Gastroesophageal sphincter (tissue), 3 donors: Measurements from ENCODE around the gene BAHCC1.

Source experiments
- POLR2AphosphoS5 ChIP-seq: sonication (generic); formaldehyde crosslinking; IDR thresholded peaks from one replicate; pipeline ENCODE4 v1.6.1; 2017; ENCODE audit warnings: antibody characterized with exemption
- TF ChIP-seq, protein P1 (sequence below), 4 experiments: fragments of 200-600 bp in 2 of 4; fragments of 450-650 bp in 2 of 4; sonication (generic) in 1 of 4; IDR thresholded peaks; one replicate each; pipeline ENCODE4 v1.5.1; 2017 to 2019; ENCODE audit warnings: antibody characterized with exemption in 4 of 4, mild to moderate bottlenecking in 2 of 4, moderate library complexity in 2 of 4

DNA sequence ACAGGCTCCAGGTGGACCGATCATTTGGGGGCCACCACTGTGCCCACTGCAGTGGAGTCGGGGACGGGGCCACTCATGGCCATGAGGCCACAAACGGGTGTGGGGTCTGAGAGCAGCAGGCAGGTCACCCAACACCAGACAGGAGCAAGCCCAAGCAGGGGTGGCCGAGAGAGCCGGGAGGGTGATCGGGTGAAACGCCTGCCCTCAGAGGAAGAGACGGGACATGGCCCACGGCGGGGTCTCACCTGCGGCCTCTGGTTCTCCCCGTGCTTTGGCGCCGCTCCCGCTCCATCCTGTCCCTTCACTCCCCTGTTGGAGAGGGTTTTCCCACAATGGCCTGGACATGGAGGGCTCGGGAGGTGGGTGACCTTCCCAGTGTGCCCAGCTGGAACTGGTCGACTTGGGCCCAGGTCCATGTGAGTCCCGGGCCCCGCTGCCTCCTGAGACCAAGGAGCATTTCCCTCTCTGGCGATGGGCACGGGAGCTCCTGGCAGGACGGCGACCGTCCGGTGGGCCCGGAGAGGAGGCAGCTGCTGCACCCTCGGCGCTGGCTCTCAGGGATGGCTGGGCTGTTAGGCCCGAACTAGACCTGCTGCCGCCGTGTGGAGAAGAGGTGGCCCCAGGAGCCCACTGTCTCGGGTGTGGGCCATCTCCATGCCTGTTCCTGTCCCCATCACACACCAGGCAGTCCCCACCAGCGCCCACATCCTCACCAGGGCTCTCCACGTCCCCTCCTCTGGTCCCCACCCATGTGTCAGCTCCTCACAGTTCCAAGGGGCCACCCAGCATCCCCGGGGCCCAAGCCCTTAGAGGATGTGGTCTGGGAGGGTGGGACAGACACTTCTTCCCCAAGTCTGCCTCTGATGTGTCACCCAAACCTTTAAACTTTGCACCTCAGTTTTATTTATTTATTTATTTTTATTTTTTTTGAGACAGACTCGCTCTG lies 13.4 kb upstream of the BAHCC1 start:
- TF ChIP-seq, protein P1, sequence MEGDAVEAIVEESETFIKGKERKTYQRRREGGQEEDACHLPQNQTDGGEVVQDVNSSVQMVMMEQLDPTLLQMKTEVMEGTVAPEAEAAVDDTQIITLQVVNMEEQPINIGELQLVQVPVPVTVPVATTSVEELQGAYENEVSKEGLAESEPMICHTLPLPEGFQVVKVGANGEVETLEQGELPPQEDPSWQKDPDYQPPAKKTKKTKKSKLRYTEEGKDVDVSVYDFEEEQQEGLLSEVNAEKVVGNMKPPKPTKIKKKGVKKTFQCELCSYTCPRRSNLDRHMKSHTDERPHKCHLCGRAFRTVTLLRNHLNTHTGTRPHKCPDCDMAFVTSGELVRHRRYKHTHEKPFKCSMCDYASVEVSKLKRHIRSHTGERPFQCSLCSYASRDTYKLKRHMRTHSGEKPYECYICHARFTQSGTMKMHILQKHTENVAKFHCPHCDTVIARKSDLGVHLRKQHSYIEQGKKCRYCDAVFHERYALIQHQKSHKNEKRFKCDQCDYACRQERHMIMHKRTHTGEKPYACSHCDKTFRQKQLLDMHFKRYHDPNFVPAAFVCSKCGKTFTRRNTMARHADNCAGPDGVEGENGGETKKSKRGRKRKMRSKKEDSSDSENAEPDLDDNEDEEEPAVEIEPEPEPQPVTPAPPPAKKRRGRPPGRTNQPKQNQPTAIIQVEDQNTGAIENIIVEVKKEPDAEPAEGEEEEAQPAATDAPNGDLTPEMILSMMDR (IDR thresholded peaks at IDR 0.05) = no peak
- TF ChIP-seq POLR2AphosphoS5 = no peak
